22Rv1 (cell line): ENCODE data around the gene PER3.

Experiments
- H3K27ac ChIP-seq: fragments of 450-650 bp; 2 replicates; pipeline ENCODE4 v1.5.1; 2017
- CTCF ChIP-seq: fragments of 450-650 bp; IDR thresholded peaks from 2 replicates; pipeline ENCODE4 v1.5.1; 2017; ENCODE audit warnings: mild to moderate bottlenecking
- ZFX ChIP-seq: fragments of 450-650 bp; IDR thresholded peaks from 2 replicates; pipeline ENCODE4 v1.6.1; 2017; ENCODE audit warnings: antibody characterized with exemption, borderline replicate concordance

PER3 gene

GRCh38 chr1:7811476-7811875 is 27.4 kb downstream of the PER3 start:
- no peak overlapping the region for H3K27ac ChIP-seq
- no peak for TF ChIP-seq CTCF

- no peak for TF ChIP-seq ZFX
- TF ChIP-seq CTCF, result no peak
- H3K27ac ChIP-seq, result no peak overlapping the region
Measured at GRCh38 chr1:7813677-7814373, 29.7 kb downstream of the PER3 start.

GRCh38 chr1:7821282-7821681 is 37.2 kb downstream of the PER3 start:
- no peak overlapping the region for H3K27ac ChIP-seq
- no peak for TF ChIP-seq CTCF
- TF ChIP-seq ZFX, result no peak

GRCh38 chr1:7824701-7825100 is 40.6 kb downstream of the PER3 start:
- no peak overlapping the region for H3K27ac ChIP-seq
- TF ChIP-seq ZFX, result no peak
- TF ChIP-seq CTCF, result no peak

GRCh38 chr1:7826363-7826762 is 42.3 kb downstream of the PER3 start:
- no peak overlapping the region for H3K27ac ChIP-seq
- TF ChIP-seq CTCF (no peak), ZFX (no peak)

- TF ChIP-seq ZFX (no peak), CTCF (no peak)
Measured at GRCh38 chr1:7827126-7827955, 43.2 kb downstream of the PER3 start.

GRCh38 chr1:7831458-7831857 is 47.4 kb downstream of the PER3 start:
- no peak overlapping the region for H3K27ac ChIP-seq
- no peak for TF ChIP-seq ZFX
- no peak for TF ChIP-seq CTCF

More at GRCh38 chr1:7827126-7827955, 43.2 kb downstream of the PER3 start:
- no peak overlapping the region for H3K27ac ChIP-seq
